MCF 10A (cell line): Measurements from ENCODE around the gene GRM5. TPM values are rescaled to one million over a fixed set of nuclear protein-coding genes. Genes with fewer than 3 reads are reported as not detected.

Experiments used
- BruUV-seq: library from RNA; stranded (reverse); fragments of 400-500 nt; replicated peaks from 2 replicates; lab custom pipeline; 2021; lab: Mats Ljungman, UMichigan
- CTCF ChIA-PET: fragments of 300-600 bp; sonication (Branson Sonifier 250); formaldehyde crosslinking; extraction: SDS; loops from one replicate; lab custom pipeline; 2021; ENCODE audit warnings: antibody characterized with exemption, inconsistent platforms; lab: Yijun Ruan, JAX
- POLR2A ChIA-PET: fragments of 300-600, 350-650 bp; sonication (Branson Sonifier 250); formaldehyde crosslinking; extraction: SDS; loops from one replicate; lab custom pipeline; 2020; ENCODE audit warnings: antibody characterized with exemption, inconsistent platforms; lab: Yijun Ruan, JAX
- DNase-seq: peaks from one replicate; pipeline ENCODE4 v3.0.0-alpha.2; 2018; ENCODE audit not compliant: unreplicated experiment
- H3K27ac Mint-ChIP-seq: one replicate; pipeline ENCODE4 v1.8.0; 2022; ENCODE audit warnings: mild to moderate bottlenecking, low read depth, mixed read lengths; ENCODE audit not compliant: unreplicated experiment
- H3K27me3 Mint-ChIP-seq: one replicate; pipeline ENCODE4 v1.8.0; 2022; ENCODE audit warnings: mixed read lengths; ENCODE audit not compliant: insufficient read depth, unreplicated experiment
- H3K36me3 Mint-ChIP-seq: one replicate; pipeline ENCODE4 v1.8.0; 2022; ENCODE audit warnings: mild to moderate bottlenecking, moderate library complexity, mixed read lengths; ENCODE audit not compliant: insufficient read depth, unreplicated experiment
- H3K4me1 Mint-ChIP-seq: one replicate; pipeline ENCODE4 v1.8.0; 2022; ENCODE audit warnings: mixed read lengths; ENCODE audit not compliant: insufficient read depth, unreplicated experiment
- H3K4me3 Mint-ChIP-seq: one replicate; pipeline ENCODE4 v1.8.0; 2022; ENCODE audit warnings: mild to moderate bottlenecking, moderate library complexity, mixed read lengths; ENCODE audit not compliant: unreplicated experiment
- H3K9me3 Mint-ChIP-seq: one replicate; pipeline ENCODE4 v1.8.0; 2022; ENCODE audit warnings: mixed read lengths; ENCODE audit not compliant: unreplicated experiment
- CTCF ChIP-seq: fragments of 200-600 bp; IDR thresholded peaks from one replicate; pipeline ENCODE4 v1.8.0; 2022; ENCODE audit warnings: antibody characterized with exemption, mild to moderate bottlenecking; ENCODE audit not compliant: unreplicated experiment
- intact Hi-C: fragments of 100-400 bp; cut with micrococcal nuclease; formaldehyde crosslinking; loops from 2 replicates; pipeline ENCODE4 v1.14.1; 2022
- total RNA-seq: library from RNA; stranded (reverse); gene quantifications from 2 replicates; pipeline ENCODE4 v1.2.3, GENCODE V29; 2022

The GRM5 gene
- total RNA-seq, 1 experiment from 2014 or later = not detected

DNA sequence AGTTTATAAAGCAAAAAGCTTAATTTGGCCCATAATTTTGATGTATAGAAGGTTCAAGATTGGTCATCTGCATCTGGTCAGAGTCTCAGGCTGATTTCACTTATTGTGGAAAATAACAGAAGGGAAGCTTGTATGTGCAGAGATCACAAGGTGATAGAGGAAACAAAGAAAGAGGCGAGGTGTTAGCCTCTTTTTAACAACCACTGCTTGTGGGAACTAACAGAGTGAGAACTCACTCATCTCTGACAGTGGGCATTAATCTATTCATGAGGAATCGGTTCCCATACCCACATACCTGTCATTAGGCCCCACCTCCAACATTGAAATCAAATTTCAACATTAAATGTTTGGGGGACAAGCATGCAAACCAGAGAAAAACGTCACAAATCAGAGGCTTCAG, 250.3 kb downstream of the GRM5 start:
- Mint-ChIP-seq H3K4me3 (no peak overlapping the region), H3K27ac (no peak overlapping the region), H3K36me3 (no peaks in the 10 kb centered on the region), H3K9me3 (no peaks in the 10 kb centered on the region), H3K4me1 (no peaks in the 10 kb centered on the region), H3K27me3 (peaks cover 29% of the 10 kb centered on the region)
- TF ChIP-seq CTCF = no peak
- ChIA-PET CTCF (interaction anchor here (0.5 to 1.2 kb wide), 2 partner anchors 21 to 1210 kb away, joined by 3 read pairs; no protein-coding TSS in a partner anchor), POLR2A (no interaction called here)
- intact Hi-C loops = no loop called here
- DNase-seq = no peak
- BruUV-seq = no TSS peak

- no peak for DNase-seq
- ChIA-PET CTCF (interaction anchor here (1.2 kb wide), 1 partner anchor 20 kb away, joined by 3 read pairs; no protein-coding TSS in a partner anchor), POLR2A (interaction anchor here (0.7 kb wide), 1 partner anchor 262 kb away, joined by 4 read pairs; no protein-coding TSS in a partner anchor)
- Mint-ChIP-seq H3K4me1 (no peaks in the 10 kb centered on the region), H3K27ac (no peak overlapping the region), H3K27me3 (peaks cover 42% of the 10 kb centered on the region), H3K4me3 (no peak overlapping the region), H3K36me3 (no peaks in the 10 kb centered on the region), H3K9me3 (no peaks in the 10 kb centered on the region)
- intact Hi-C loops = no loop called here
- TF ChIP-seq CTCF = no peak
- BruUV-seq = no TSS peak
These were observed 251.7 kb downstream of the GRM5 start for GRCh38 chr11:88814076-88814475.

GRCh38 chr11:88813233-88813915, 252.4 kb downstream of the GRM5 start:
- H3K4me1 Mint-ChIP-seq = no peaks in the 10 kb centered on the region
- H3K36me3 Mint-ChIP-seq = no peaks in the 10 kb centered on the region
- TF ChIP-seq CTCF = no peak
- H3K27ac Mint-ChIP-seq = no peak overlapping the region
- H3K27me3 Mint-ChIP-seq = peaks cover 42% of the 10 kb centered on the region
- no peak for DNase-seq
- BruUV-seq = no TSS peak
- no peaks in the 10 kb centered on the region for H3K9me3 Mint-ChIP-seq
- ChIA-PET POLR2A (no interaction called here), CTCF (no interaction called here)
- no peak overlapping the region for H3K4me3 Mint-ChIP-seq
- intact Hi-C loops = no loop called here

DNA sequence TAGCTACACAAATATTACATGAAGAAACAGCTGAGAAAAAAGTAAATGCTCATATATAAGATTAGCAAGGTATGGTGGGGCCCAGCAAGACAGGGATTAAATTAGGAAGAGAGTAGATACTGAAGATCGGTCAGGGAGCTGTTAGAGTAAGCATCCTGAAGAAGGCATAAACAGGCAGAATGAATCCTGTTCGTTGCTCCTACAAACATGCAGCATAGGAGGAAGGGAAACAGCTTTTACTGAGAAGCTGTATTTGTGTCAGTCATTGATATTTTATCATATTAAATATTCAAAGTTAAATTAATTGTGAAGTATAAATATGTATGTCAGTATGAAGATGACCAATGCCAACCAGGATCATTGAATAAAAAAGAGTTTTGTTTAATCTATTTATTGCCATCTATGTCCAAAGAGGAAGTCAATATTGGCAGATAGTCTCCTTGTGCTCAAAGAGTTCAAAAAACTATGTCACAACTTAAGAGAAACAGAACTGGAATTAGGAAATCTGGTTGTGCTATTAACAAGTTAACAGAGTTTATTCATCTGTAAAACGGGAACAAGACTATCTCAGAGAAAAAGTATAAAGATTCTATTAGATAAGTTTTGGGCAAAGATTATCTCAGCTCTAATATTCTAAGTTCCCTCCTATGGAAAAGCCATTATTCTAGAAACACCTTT, 255.2 kb downstream of the GRM5 start:
- BruUV-seq = no TSS peak
- Mint-ChIP-seq H3K27me3 (peaks cover 60% of the 10 kb centered on the region), H3K9me3 (no peaks in the 10 kb centered on the region), H3K27ac (no peak overlapping the region), H3K4me1 (no peaks in the 10 kb centered on the region), H3K36me3 (no peaks in the 10 kb centered on the region), H3K4me3 (no peak overlapping the region)
- POLR2A ChIA-PET = no interaction called here
- intact Hi-C loops = no loop called here
- DNase-seq = no peak
- CTCF ChIA-PET = interaction anchor here (0.6 kb wide), 1 partner anchor 1226 kb away, joined by 3 read pairs; no protein-coding TSS in a partner anchor
- no peak for TF ChIP-seq CTCF
